ENCODE data around the gene HAP1. TPM values are rescaled to one million over a fixed set of nuclear protein-coding genes. Genes with fewer than 3 reads are reported as not detected.

HAP1 gene
- total RNA-seq, 4 donors from 2014 or later: 2.2 TPM; not detected in 3

DNA sequence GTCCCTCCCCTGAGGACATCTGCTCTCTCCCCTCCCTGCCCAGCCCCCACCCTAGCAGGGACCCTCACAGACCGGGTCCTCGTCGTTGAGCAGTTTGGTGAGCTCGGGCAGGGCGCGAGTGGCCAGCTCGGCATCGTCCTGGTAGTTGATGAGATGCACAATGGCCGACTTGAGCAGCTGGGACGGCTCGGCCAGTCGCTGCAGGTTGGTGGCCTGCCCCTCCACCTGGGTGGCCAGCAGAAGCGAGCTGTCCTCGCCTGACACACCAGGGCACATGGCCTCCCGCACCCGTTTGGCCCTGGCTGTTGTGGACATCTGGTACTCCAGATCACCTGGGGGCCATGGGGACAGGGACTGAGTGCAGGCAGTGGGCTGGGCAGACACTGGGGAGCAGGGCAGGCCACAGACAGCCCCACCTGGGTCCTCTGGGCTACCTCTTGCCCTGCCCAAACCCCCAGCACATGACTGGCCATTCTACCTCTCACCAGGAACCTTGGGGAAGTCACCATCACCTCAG lies 35.0 kb upstream of the HAP1 start:
- no peak for DNase-seq
- TF ChIP-seq, protein P1, sequence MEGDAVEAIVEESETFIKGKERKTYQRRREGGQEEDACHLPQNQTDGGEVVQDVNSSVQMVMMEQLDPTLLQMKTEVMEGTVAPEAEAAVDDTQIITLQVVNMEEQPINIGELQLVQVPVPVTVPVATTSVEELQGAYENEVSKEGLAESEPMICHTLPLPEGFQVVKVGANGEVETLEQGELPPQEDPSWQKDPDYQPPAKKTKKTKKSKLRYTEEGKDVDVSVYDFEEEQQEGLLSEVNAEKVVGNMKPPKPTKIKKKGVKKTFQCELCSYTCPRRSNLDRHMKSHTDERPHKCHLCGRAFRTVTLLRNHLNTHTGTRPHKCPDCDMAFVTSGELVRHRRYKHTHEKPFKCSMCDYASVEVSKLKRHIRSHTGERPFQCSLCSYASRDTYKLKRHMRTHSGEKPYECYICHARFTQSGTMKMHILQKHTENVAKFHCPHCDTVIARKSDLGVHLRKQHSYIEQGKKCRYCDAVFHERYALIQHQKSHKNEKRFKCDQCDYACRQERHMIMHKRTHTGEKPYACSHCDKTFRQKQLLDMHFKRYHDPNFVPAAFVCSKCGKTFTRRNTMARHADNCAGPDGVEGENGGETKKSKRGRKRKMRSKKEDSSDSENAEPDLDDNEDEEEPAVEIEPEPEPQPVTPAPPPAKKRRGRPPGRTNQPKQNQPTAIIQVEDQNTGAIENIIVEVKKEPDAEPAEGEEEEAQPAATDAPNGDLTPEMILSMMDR (IDR thresholded peaks at IDR 0.05): no peak
- TF ChIP-seq POLR2A (IDR thresholded peaks at IDR 0.05): no peak
- H3K4me1 ChIP-seq: peaks cover 0 to 14% of the 10 kb centered on the region in 2 donors
- H3K9me3 ChIP-seq: no peaks in the 10 kb centered on the region
- H3K27ac ChIP-seq: no peak overlapping the region
- no peak overlapping the region for H3K4me3 ChIP-seq
- H3K27me3 ChIP-seq: no peaks in the 10 kb centered on the region
- intact Hi-C loops (cut with DNase I; ENCODE audit: low total_unique reads): no loop called here
- H3K36me3 ChIP-seq: no peaks in the 10 kb centered on the region

DNA sequence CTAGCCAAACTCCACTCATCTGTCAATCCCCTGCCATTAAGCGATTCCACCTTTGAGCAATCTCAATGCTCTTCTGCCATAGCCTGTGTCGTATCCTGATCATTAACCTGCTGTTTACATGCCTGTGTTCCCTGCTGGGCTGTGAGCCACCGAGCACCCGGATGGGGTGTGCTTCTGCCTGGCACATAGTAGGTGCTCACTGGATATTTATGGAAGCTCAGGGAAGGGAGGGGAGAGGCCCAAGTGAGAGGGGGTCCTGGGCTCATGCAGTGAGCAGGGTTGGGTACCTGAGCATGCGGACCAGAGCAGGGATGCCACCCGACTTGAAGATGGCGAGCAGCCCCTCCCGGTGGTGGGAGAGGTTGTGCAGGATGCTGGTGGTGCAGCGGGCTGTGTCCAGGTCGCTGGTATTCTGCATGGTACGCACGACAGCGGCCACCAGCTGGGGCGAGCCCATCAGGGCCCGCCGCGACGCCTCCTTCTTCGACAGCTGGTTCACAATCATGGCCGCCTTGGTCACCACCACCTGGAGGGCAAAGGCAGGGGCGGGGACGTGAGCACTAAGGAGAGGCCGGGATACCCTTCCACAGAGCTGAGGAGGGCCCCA lies 34.3 kb upstream of the HAP1 start:
- Histone ChIP-seq H3K4me1 (peaks cover 0 to 10% of the 10 kb centered on the region in 2 donors), H3K27me3 (no peaks in the 10 kb centered on the region), H3K4me3 (no peak overlapping the region), H3K9me3 (no peaks in the 10 kb centered on the region), H3K27ac (no peak overlapping the region), H3K36me3 (no peaks in the 10 kb centered on the region)
- intact Hi-C loops (cut with DNase I; ENCODE audit: low total_unique reads): no loop called here
- TF ChIP-seq, protein P1 (IDR thresholded peaks at IDR 0.05): no peak
- TF ChIP-seq POLR2A (IDR thresholded peaks at IDR 0.05): no peak
- no peak for DNase-seq

DNA sequence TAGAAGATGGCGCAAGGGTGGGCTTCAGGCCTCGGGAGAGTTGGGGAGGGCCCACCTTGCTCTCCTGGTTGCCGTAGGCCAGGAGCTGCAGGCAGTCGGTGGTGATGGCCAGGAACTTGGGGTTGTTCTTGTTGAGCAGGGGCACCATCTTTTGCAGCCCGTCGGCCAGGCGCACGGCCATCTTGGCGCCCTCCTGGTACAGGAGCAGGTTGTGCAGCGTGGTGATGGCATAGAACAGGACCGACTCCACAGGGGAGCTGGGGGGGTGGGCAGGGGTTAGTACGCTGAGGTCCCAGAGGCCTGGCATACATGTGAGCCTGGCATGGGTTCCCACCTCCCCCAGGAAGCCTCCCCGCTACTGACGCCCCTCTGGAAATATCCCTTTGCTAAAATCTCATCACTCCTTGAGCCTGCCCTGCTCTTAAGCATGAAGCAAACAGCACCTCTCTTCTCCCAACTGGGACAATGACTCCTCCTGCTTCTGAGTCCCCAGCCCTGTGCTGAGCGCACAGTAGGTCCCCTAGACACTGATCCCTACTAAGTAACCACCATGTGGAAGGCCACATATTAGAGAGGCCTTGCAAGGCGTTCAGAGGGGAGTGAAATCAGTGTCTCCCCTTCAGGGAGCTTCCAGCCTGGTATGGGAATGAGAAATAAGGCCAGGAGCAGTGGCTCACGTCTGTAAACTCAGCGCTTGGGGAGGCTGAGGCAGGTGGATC lies 33.0 kb upstream of the HAP1 start:
- intact Hi-C loops (cut with DNase I; ENCODE audit: low total_unique reads): no loop called here
- H3K27ac ChIP-seq: no peak overlapping the region
- H3K36me3 ChIP-seq: no peaks in the 10 kb centered on the region

DNA sequence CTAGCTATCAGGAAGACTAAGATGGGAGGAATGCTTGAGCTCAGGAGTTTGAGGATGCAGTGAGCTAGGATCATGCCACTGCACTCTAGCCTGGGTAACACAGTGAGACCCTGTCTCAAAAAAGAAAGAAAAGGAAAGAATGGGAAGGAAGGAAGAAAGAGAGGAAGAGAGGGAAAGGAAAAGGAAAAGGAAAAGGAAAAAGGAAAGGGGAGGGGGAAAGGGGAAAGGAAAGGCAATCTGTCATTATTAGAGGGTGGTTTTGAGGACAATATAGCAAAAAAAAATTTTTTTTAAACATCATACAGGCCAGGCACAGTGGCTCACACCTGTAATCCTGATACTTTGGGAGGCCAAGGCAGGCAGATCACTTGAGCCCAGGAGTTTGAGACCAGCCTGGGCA lies 31.7 kb upstream of the HAP1 start:
- no peak for DNase-seq
- no peak overlapping the region for H3K4me3 ChIP-seq
- no peaks in the 10 kb centered on the region for H3K36me3 ChIP-seq
- no peaks in the 10 kb centered on the region for H3K27me3 ChIP-seq
- no peaks in the 10 kb centered on the region for H3K4me1 ChIP-seq
- H3K27ac ChIP-seq: no peak overlapping the region
- H3K9me3 ChIP-seq: no peaks in the 10 kb centered on the region
- intact Hi-C loops (cut with DNase I; ENCODE audit: low total_unique reads): no loop called here
- TF ChIP-seq, protein P1 (IDR thresholded peaks at IDR 0.05): no peak
- TF ChIP-seq POLR2A (IDR thresholded peaks at IDR 0.05): no peak

More for the DNA sequence above, 33.0 kb upstream of the HAP1 start:
- Histone ChIP-seq H3K27me3 (no peaks in the 10 kb centered on the region), H3K4me3 (no peak overlapping the region), H3K9me3 (no peaks in the 10 kb centered on the region), H3K4me1 (no peaks in the 10 kb centered on the region)
- DNase-seq: no peak
- TF ChIP-seq POLR2A (IDR thresholded peaks at IDR 0.05): no peak
- TF ChIP-seq, protein P1 (IDR thresholded peaks at IDR 0.05): no peak

DNA sequence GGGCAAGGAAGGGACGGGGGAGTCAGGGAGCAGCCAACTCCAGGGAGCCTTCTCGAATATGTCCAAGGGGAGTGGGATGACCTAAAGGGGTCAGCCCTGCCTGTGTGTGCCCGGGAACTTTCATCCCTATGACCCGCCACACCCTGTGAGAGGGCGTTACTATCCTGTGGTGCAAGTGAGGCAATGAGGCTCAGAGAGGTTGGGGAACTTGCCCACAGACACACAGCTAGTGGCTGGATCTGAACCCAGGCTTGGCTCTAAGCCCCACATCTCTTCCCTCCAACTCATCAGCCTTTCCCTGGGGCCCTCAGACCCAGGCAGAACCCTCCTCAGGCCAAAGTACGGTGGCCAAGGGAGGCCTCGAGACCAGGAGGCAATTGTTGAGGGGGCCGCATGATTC lies 28.9 kb upstream of the HAP1 start:
- no peaks in the 10 kb centered on the region for H3K27me3 ChIP-seq
- H3K9me3 ChIP-seq: no peaks in the 10 kb centered on the region
- no peaks in the 10 kb centered on the region for H3K36me3 ChIP-seq
- H3K4me1 ChIP-seq: no peaks in the 10 kb centered on the region
- no peak for DNase-seq
- H3K27ac ChIP-seq: no peak overlapping the region
- intact Hi-C loops (cut with DNase I; ENCODE audit: low total_unique reads): no loop called here
- no peak overlapping the region for H3K4me3 ChIP-seq
- TF ChIP-seq, protein P1 (IDR thresholded peaks at IDR 0.05): no peak
- no peak for TF ChIP-seq POLR2A (IDR thresholded peaks at IDR 0.05)
